ENCODE results near the gene ACTR3C. TPM values are rescaled to one million over a fixed set of nuclear protein-coding genes. Genes with fewer than 3 reads are reported as not detected.
"Not testable (repeated sequence)": the region's sequence is repeated elsewhere in the genome, so short reads cannot be mapped to it uniquely, and the experiment has no call there.

Gene ACTR3C
- total RNA-seq, 2 experiments from 2014 or later = not detected

- Histone ChIP-seq H3K36me3 (ENCODE audit: insufficient read depth, low read length) (no peaks in the 10 kb centered on the region), H3K4me3 (ENCODE audit: low read depth, low read length, poor library complexity, severe bottlenecking) (no peak overlapping the region), H3K9me3 (ENCODE audit: low read length) (no peaks in the 10 kb centered on the region), H3K27ac (ENCODE audit: low read depth, low read length, poor library complexity, severe bottlenecking) (no peak overlapping the region), H2AFZ (ENCODE audit: low read length) (no peak overlapping the region), H3K4me2 (ENCODE audit: low read length) (no peak overlapping the region), H3K79me2 (ENCODE audit: insufficient read depth, low read depth, low read length) (no peaks in the 10 kb centered on the region), H3K4me1 (ENCODE audit: insufficient read depth, low read length, poor library complexity, severe bottlenecking) (no peaks in the 10 kb centered on the region), H4K20me1 (ENCODE audit: insufficient read depth, low read length) (no peaks in the 10 kb centered on the region), H3K9me2 (ENCODE audit: insufficient read depth, low read length) (no peaks in the 10 kb centered on the region)
- ChIA-PET POLR2A (no interaction called here), CTCF (ENCODE audit: unreplicated experiment) (no interaction called here)
- TF ChIP-seq EZH2phosphoT487 (IDR thresholded peaks at IDR 0.05; ENCODE audit: borderline replicate concordance, low read depth, low read length) = no peak
- no peak for TF ChIP-seq CTCF (conservative IDR thresholded peaks at IDR 0.05; ENCODE audit: low read length)
- intact Hi-C loops (cut with micrococcal nuclease; ENCODE audit: unreplicated experiment) = no loop called here
- no peak for DNase-seq (ENCODE audit: low spot score)
- no TSS peak for BruUV-seq (replicated peaks)
Observed at GRCh38 chr7:150307904-150308303, 15.4 kb downstream of the ACTR3C start.

- intact Hi-C loops (cut with micrococcal nuclease; ENCODE audit: unreplicated experiment) = no loop called here
- ChIA-PET CTCF (ENCODE audit: unreplicated experiment) (no interaction called here), POLR2A (no interaction called here)
- Histone ChIP-seq H3K27ac (ENCODE audit: low read depth, low read length, poor library complexity, severe bottlenecking) (no peak overlapping the region), H3K4me3 (ENCODE audit: low read depth, low read length, poor library complexity, severe bottlenecking) (no peak overlapping the region), H3K4me2 (ENCODE audit: low read length) (no peak overlapping the region), H3K36me3 (ENCODE audit: insufficient read depth, low read length) (no peaks in the 10 kb centered on the region), H3K9me2 (ENCODE audit: insufficient read depth, low read length) (no peaks in the 10 kb centered on the region), H3K4me1 (ENCODE audit: insufficient read depth, low read length, poor library complexity, severe bottlenecking) (no peaks in the 10 kb centered on the region), H3K9me3 (ENCODE audit: low read length) (no peaks in the 10 kb centered on the region), H2AFZ (ENCODE audit: low read length) (no peak overlapping the region), H4K20me1 (ENCODE audit: insufficient read depth, low read length) (no peaks in the 10 kb centered on the region), H3K79me2 (ENCODE audit: insufficient read depth, low read depth, low read length) (no peaks in the 10 kb centered on the region)
- BruUV-seq (replicated peaks) = no TSS peak
- DNase-seq (ENCODE audit: low spot score) = no peak
- TF ChIP-seq CTCF (conservative IDR thresholded peaks at IDR 0.05; ENCODE audit: low read length) (no peak), EZH2phosphoT487 (IDR thresholded peaks at IDR 0.05; ENCODE audit: borderline replicate concordance, low read depth, low read length) (no peak)
Observed at GRCh38 chr7:150307129-150307528, 16.2 kb downstream of the ACTR3C start.

- intact Hi-C loops (cut with micrococcal nuclease; ENCODE audit: unreplicated experiment); H3K4me2 ChIP-seq (ENCODE audit: low read length); H3K9me3 ChIP-seq (ENCODE audit: low read length); CTCF ChIA-PET (ENCODE audit: unreplicated experiment); POLR2A ChIA-PET; H4K20me1 ChIP-seq (ENCODE audit: insufficient read depth, low read length); H3K9me2 ChIP-seq (ENCODE audit: insufficient read depth, low read length); H3K4me3 ChIP-seq (ENCODE audit: low read depth, low read length, poor library complexity, severe bottlenecking); BruUV-seq (replicated peaks); DNase-seq (ENCODE audit: low spot score); H3K27ac ChIP-seq (ENCODE audit: low read depth, low read length, poor library complexity, severe bottlenecking); H3K4me1 ChIP-seq (ENCODE audit: insufficient read depth, low read length, poor library complexity, severe bottlenecking); H2AFZ ChIP-seq (ENCODE audit: low read length); H3K79me2 ChIP-seq (ENCODE audit: insufficient read depth, low read depth, low read length); H3K36me3 ChIP-seq (ENCODE audit: insufficient read depth, low read length): not testable (repeated sequence)
Observed at GRCh38 chr7:150306377-150306776, 17.0 kb downstream of the ACTR3C start.

GRCh38 chr7:150305903-150306284 is 17.5 kb downstream of the ACTR3C start:
- POLR2A ChIA-PET; CTCF ChIA-PET (ENCODE audit: unreplicated experiment): not testable (repeated sequence)

GRCh38 chr7:150305259-150305902 is 18.0 kb downstream of the ACTR3C start:
- H3K79me2 ChIP-seq (ENCODE audit: insufficient read depth, low read depth, low read length); H3K4me1 ChIP-seq (ENCODE audit: insufficient read depth, low read length, poor library complexity, severe bottlenecking); H3K9me2 ChIP-seq (ENCODE audit: insufficient read depth, low read length); H3K36me3 ChIP-seq (ENCODE audit: insufficient read depth, low read length); CTCF ChIA-PET (ENCODE audit: unreplicated experiment); H2AFZ ChIP-seq (ENCODE audit: low read length); H4K20me1 ChIP-seq (ENCODE audit: insufficient read depth, low read length); DNase-seq (ENCODE audit: low spot score); POLR2A ChIA-PET; BruUV-seq (replicated peaks); H3K27ac ChIP-seq (ENCODE audit: low read depth, low read length, poor library complexity, severe bottlenecking); intact Hi-C loops (cut with micrococcal nuclease; ENCODE audit: unreplicated experiment); H3K4me3 ChIP-seq (ENCODE audit: low read depth, low read length, poor library complexity, severe bottlenecking); H3K4me2 ChIP-seq (ENCODE audit: low read length); H3K9me3 ChIP-seq (ENCODE audit: low read length): not testable (repeated sequence)

More at GRCh38 chr7:150305903-150306284, 17.5 kb downstream of the ACTR3C start:
- H3K36me3 ChIP-seq (ENCODE audit: insufficient read depth, low read length); H3K4me3 ChIP-seq (ENCODE audit: low read depth, low read length, poor library complexity, severe bottlenecking); BruUV-seq (replicated peaks); H3K27ac ChIP-seq (ENCODE audit: low read depth, low read length, poor library complexity, severe bottlenecking); H4K20me1 ChIP-seq (ENCODE audit: insufficient read depth, low read length); H3K4me1 ChIP-seq (ENCODE audit: insufficient read depth, low read length, poor library complexity, severe bottlenecking); H3K4me2 ChIP-seq (ENCODE audit: low read length); H3K79me2 ChIP-seq (ENCODE audit: insufficient read depth, low read depth, low read length); H3K9me2 ChIP-seq (ENCODE audit: insufficient read depth, low read length); DNase-seq (ENCODE audit: low spot score); H2AFZ ChIP-seq (ENCODE audit: low read length); H3K9me3 ChIP-seq (ENCODE audit: low read length); intact Hi-C loops (cut with micrococcal nuclease; ENCODE audit: unreplicated experiment): not testable (repeated sequence)
